ENCODE measurements around the gene MAD1L1.

DNA sequence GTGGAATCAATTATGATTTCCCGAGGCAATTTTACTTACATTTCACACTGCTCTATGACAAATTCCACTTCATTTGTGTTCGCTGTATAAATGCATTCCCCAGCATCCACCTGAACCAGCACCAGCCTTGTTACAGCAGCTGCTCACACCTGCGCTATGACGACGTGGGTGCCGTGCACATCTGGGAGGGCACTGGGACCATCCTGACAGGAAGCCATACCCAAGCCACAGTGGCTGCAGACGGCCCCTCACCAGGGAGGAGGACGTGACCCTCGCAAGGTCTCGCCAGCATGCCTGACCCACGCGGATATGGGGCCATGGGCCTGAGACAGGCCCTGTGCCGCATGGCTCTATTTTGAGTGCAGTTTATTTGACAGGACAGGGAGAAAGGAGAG, 201.3 kb downstream of the MAD1L1 start:
- TF ChIP-seq, protein P1, sequence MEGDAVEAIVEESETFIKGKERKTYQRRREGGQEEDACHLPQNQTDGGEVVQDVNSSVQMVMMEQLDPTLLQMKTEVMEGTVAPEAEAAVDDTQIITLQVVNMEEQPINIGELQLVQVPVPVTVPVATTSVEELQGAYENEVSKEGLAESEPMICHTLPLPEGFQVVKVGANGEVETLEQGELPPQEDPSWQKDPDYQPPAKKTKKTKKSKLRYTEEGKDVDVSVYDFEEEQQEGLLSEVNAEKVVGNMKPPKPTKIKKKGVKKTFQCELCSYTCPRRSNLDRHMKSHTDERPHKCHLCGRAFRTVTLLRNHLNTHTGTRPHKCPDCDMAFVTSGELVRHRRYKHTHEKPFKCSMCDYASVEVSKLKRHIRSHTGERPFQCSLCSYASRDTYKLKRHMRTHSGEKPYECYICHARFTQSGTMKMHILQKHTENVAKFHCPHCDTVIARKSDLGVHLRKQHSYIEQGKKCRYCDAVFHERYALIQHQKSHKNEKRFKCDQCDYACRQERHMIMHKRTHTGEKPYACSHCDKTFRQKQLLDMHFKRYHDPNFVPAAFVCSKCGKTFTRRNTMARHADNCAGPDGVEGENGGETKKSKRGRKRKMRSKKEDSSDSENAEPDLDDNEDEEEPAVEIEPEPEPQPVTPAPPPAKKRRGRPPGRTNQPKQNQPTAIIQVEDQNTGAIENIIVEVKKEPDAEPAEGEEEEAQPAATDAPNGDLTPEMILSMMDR (IDR thresholded peaks at IDR 0.05; ENCODE audit: extremely low read depth in 1 of 2, insufficient read depth in 1 of 2, low read depth in 1 of 2, low read length in 2 of 2): no peak
- no peak for TF ChIP-seq POLR2A (IDR thresholded peaks at IDR 0.05; ENCODE audit: low read depth, low read length)
